Measurements from ENCODE around the gene STXBP6.

STXBP6 gene

DNA sequence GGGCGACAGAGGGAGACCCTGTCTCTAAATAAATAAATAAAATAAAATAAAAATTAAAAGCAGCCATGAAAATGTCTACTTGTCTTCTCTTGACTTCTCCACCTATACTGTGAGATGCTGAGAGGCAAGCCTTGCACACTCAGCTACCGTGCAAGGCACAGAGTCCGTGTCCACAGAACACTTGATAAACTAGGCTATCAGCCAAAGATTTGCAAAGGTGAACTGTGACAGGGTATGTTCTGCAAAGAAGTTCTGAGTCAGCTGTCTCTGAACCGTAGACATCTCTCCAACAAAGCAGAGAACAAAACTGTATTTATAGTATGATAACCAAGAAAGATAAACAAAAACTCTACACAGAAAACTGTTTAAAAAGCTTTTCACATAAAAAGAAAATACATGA, 35.5 kb downstream of the STXBP6 start:
- no peak for DNase-seq (ENCODE audit: low read depth)

DNA sequence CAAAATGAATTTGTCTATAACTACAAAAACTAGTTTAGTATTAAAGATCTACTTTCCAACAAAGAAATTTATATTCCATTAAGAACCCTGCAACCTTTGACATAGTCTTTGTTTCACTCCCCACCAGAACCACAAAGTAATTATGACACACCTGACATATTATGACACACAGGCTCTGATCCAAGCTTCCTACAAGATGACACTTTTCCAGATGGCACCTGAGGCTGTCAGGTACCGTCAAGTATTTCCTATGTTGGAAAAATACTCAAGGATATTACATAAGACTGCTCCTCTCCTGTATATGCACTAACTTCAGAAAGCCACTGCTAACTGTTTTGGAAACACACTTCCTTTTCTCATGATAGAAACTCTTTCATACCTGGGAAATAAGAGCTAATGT, 38.9 kb downstream of the STXBP6 start:
- DNase-seq (ENCODE audit: low read depth), result no peak

DNA sequence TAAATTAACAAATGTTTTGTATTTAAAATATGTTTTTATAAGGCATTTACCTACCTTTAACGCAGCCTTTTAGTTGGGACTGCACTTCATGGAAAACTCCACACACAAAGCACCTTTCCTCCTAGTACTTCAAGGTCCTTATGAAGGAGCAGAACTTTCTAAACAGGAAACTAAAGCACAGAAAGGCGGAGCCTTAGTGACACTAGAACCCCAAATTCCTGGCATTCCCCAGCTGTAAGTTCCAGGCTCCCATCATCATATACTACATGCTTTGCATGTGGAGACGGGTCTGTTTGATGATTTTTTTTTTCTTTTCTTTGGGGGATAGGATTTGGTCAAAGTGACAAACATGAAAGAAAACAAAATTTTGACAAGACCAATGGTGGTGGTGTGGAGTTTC, 39.5 kb downstream of the STXBP6 start:
- DNase-seq (ENCODE audit: low read depth), result no peak

DNA sequence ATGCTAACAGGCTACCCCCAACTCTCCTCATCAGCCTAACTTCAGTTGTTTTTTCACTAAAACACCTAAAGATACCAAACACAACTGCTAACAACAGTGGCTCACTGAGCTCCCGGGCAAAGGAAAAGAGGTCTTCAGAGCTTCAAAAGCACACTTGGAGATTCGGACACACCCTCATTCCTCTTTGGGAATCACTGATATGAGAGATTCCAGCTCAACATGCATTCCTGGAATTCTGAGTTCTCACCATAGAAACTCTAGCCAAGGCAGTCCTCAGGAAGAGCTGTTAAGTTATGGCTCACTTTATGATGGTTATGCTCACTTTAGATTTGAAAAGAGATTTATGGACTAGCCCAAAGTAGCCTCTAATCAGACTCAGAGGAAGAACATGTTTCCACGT, 40.1 kb downstream of the STXBP6 start:
- DNase-seq (ENCODE audit: low read depth), result no peak

DNA sequence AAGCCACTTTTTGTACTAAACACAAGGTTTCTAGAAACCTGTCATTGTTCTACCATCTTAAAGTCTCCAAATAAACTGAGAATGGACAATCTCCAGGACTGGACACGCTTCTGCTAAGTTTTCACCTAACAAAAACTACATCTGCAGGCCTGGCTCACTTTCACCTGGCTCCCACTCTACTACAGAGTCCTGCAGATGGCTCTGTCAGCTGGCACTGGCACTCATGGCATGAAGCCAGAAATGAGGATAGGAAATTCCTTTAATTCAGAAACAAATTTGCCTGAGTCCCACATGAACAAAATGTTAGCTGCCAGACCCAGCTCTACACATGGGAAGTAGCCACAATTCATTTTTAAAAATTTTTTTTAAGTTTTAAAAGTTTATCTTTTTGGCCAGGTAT, 42.1 kb downstream of the STXBP6 start:
- DNase-seq (ENCODE audit: low read depth), result no peak

DNA sequence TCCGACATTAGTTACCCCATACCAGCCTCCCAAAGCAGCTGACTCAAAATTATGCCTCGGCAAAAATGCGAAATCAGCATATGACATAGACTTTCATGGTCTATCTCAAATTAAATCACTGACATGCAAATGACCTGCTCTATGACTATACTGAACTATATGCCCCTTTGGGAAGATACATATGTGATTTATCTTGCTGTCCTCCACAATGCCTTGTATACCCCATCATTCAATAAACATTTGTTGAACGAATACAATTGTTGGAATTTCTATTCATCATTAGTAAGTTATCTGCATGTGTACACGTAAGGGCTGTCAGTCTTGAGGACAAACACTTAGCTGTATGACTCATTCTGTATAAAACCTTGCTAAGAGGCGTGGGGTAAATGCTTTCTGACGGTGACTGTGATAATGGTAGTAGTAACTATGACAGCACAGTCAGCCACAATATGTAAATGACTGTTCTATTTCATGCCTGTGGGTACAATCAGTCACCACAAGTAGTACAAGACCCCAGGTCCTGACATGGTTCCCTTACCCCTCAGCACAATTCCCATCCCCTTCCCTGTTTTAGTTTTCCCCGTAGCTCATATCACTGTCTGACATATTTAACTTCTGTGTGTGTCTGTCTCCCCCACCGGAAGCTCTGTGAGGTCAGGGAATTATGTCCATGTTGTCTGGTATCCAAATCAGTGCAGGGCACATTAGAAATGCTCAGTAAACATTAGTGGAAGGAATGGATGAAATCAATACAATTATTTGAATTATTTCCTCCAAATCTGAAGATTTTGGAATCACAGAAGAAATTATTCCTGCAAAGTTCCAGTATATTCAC, 42.8 kb downstream of the STXBP6 start:
- no peak for DNase-seq (ENCODE audit: low read depth)

DNA sequence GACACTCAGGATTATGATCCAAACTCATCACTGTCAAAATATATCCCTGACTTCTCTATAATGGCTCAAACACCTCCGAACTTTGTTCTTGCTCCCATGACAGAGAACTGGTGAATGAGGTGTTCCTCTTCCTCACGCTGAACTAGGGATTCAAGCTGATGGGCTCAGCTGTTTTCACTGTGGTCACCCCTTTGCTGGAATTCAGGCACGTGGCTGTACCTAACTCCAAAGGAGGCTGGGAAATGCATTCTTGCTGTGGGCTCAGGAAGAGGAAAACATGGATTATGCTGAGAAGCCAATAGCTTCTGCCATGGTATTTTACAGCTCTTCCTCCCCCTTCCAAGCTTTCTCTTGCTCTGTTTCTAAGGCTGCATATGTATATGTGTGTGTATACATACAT, 43.9 kb downstream of the STXBP6 start:
- DNase-seq (ENCODE audit: low read depth), result no peak

DNA sequence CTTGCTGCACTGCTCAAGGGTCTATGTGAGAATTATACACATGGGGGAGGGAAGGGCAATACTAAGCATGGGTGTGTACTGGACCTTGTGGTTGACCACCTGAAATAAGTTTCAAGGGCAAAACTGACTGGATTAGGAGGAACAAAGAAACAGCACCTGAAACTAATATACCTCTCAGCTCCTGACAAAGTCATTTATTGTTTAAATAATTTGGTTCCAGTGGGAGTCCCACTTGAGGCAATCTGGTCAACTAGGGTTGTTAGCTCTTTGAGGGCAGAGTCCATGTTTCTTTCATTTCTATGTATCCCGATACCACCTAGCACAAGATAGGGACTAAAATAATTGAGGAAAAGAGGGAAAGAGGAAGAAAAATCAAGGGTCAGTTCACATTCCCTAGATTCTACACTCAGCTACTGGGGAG, 45.5 kb downstream of the STXBP6 start:
- no peak for DNase-seq (ENCODE audit: low read depth)

DNA sequence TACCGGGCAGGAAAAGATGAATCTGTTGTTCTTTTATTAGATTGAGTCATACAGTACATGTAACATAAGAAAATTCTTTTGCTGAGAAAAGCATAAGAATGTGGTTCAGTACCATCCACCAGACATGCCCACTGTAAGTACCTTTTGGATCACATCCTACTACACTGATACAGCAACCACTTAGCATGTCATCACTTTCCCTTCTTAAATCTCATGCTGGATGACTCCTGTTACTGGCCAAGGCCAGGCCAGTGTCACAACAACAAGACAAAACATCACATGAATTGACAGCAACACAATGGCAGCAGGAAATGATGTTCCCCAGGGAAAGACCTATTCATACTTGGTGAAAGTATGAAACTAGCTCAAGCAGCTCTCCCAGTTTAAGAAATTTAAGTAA, 46.4 kb downstream of the STXBP6 start:
- no peak for DNase-seq (ENCODE audit: low read depth)

DNA sequence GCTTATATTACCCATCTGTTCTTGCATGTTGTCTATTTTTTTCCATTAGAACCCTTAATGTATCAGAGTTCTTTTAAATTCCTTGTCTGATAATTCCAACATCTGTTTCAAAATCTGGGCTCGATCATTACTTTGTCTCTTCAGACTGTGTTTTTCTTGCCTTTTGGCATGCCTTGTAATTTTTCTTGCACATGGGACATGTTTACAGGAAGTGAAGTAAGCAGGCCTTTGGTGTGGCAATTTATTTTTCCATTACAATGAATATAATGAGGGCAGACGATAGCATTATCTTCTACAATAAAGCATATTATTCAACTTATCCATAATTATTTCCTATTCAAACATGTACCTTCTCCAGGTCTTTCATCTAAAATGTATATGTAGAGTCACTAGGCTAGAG, 48.3 kb downstream of the STXBP6 start:
- no peak for DNase-seq (ENCODE audit: low read depth)

DNA sequence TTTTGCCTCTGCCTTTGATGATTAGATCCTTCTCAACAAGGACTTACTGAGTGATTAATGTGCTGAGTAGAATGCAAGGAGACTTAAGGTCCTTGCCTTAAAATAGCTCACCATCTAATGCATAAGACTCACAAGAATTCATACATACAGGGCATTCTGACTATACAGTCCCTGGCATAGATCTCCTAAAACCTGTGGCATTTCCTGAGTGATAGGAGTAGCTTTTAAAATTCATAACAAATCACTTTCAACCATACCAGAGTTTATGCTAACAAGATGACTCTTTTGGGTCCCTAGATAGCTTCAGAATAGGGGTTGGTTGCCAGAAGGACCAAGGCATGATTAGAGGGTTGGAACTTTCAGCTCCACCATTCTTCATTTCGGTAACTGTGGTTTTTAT, 48.8 kb downstream of the STXBP6 start:
- no peak for DNase-seq (ENCODE audit: low read depth)

DNA sequence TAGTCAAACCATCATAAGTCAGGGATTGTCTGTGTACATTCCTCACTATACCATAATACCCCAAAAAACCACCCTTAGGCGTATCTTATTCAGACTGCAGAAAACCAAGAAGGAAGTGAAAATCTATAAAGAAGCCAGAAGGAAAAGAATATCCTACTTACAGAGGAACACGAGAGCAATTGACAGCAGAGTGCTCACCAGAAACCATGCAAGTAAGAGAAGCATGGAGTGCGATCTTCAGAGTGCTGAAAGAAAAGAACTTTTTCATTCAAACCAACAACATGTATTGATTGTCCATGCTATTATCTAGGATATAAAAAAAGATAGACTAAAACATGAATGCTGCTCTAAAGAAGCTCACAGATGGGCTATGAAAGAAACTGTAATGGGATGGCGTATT, 50.8 kb downstream of the STXBP6 start:
- DNase-seq (ENCODE audit: low read depth), result no peak

DNA sequence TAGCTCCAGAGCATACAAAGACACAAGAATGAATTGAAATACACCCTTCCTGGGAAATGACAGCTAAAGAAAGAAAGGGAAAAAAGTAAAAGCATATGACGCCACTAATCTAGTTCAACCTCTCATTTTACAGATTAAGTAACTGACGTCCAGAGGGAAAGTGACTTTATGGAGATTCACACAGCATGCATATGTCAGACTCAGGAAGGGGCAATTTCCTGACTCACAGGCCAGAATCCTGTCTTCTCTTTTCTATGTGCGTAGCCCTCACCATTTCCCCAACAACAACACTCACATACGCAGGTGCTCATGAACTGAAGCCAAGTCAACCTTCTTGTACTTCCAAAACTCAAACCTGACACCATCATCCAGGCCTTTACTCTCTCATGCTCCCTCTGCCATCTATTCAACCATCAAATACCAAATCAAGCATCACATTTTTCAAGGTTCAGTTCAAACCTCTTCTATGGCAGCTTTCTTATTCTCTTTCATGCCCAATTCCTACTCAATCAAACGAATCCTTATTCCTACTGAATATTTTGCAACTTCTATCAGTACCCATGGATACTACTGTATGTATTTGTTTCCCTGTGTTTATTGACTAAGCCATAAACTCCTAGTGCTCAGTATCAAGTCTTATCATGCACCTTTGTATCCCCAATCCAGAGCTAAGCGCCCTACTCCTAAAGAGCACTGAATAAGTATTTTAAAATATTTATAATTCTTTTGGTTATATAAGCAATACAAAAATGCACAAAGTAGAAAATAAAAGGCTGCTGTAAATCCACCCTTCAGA, 52.8 kb downstream of the STXBP6 start:
- no peak for DNase-seq (ENCODE audit: low read depth)

DNA sequence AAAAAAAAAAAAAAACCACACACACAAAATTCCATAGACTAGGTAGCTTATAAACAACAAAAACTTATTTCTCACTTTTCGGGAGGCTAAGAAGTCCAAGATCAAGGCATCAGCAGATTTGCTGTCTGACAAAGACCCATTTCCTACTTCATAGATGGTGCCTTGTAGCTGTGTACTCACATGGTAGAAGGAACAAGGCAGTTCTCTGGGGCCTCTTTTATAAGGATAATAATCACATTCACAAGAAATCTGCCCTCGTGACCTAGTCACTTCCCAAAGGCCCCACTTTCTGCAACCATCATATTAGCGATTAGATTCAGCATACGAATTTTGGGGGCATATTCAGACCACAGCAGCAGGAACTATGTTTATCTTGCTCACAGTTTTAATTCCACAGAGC, 54.9 kb downstream of the STXBP6 start:
- DNase-seq (ENCODE audit: low read depth), result no peak

DNA sequence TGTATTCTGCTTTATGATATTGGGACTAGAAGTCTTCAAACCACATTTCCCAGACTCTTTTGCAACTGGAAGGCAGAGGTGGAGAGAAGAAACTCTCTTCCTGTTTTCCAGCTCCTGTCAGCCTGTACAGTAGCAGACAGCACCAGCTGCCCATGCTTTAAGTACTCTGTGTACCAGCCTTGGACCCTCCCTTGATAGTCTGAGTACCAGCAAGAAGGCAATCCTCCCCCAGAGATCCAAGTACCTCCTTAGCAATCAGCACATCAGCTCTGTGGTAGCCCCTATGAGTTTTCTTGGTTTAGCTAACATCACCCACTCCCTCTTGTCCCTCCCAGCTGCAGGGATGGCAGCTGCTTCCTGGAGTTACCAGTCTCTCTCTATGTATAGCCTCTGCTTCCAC, 56.3 kb downstream of the STXBP6 start:
- no peak for DNase-seq (ENCODE audit: low read depth)

DNA sequence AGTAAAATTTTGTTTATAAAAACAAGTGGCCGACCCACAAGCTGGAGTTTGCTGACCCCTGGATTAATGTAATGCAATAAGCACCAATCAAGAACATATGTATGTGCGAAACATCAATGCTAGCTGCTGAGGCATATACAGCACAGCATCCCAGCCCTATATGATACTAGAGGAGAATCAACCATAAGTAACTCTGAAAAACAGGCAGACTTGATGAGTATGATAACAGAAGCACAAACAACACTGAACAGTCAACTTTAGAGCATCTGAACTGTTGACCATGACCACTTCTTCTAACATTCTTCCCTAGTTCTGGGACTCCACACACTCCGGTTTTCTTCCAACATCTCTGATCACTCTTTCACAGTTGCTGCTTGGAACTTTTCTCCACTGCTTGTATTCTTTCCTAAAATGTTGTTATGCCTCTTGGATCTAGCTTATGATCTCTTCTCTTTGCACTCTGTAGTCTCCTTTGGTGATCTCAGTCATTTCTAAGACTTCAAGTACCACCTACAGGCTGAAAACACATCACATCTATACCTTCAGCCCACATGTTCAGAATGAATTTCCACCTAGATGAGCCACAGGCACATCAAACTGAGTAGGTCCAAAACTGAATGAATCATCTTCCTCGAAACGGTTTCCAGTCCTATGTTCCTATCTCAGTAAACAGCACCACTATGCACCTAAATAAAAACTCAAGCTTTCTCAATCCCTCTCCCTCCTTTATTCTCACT, 57.2 kb downstream of the STXBP6 start:
- no peak for DNase-seq (ENCODE audit: low read depth)

DNA sequence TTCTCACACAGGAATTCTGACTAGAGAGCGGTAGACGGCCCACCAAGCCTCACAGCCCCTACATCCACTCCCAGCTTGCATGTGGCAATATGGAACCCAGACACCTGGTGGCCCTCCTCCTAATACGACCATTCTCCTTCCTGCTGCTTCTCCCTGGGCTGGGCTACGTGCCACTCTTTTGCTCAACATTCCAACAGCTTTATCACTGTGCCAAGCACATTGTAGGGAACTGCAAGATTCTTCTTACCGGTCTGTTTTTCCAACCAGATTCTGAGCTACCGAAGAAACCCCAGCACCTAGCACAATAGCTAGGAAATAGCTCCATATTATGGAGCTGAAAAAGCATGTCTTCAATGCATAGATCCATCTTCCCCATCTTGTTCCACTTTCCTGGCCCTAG, 58.1 kb downstream of the STXBP6 start:
- no peak for DNase-seq (ENCODE audit: low read depth)

DNA sequence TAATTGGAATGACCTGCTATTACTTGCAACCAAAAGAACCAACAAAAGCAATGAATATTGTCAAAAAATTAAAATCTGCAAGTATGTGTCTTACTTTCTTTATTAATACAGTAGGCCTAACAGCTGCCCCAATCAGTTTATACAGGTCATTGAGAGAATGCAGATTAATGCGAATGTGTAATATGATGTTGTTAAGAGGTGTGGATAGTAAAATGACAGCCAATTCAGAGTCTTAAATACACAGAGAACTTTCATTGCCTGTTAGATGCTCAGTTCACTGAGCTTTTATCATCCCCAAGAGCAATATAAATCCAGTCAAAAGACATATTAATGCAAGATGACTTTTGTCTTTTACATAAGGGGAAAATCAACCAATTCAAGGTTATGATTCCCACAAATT, 58.7 kb downstream of the STXBP6 start:
- no peak for DNase-seq (ENCODE audit: low read depth)

DNA sequence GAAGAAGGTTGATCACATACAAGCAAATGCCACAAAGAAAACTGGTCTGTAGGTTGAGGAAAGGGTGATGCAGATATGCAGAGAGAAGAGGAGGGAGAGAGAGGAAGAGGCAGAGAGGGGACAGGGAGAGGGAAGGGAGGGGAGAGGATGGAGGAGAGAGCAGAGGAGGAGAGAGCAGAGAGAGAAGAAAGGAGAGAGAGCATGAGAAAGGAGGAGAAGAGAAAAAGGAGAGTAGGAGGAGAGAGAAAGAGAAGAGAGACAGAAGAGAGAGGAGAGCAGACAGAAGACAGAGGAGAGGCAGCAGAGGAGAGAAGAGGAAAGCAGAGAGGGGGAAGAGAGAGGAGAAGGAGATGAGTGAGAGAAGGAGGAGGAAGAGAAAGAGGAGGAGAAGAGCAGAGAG, 59.2 kb downstream of the STXBP6 start:
- DNase-seq (ENCODE audit: low read depth), result no peak

DNA sequence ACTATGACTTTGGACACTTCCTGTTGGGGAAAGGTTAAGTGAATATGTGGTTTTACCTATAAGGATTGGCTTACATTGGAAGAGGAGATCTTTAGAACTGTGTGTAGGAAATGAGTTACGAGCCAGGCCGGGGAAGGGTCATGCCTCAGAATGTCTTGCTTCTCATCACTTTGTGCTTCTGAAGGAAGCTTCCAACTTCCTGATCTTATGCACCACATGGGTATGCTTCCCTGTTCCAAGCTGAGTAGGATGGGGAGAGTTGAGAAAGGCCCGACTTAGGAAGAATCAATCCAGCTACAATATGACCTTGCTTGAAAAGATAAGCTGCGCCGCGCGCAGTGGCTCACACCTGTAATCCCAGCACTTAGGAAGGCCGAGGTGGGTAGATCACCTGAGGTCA, 59.9 kb downstream of the STXBP6 start:
- DNase-seq (ENCODE audit: low read depth), result no peak

DNA sequence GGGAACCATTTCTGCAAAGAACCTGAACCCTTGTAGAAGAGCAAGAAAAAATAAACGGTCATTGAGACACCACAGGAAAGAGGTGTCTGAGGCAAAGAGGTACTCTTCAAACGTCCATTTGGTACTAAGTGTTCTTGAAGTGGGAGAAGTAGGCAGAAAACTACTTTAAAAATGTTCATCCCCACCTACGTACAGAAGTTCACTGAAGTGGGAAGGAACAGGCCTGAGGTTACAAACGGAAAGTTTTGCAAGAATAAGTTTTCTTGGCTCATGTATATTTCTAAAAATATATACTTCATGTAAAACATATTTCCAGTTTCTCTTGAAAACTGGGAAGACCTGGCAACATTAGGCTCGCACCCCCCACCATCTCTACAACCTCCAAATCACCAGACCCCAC, 61.2 kb downstream of the STXBP6 start:
- no peak for DNase-seq (ENCODE audit: low read depth)

DNA sequence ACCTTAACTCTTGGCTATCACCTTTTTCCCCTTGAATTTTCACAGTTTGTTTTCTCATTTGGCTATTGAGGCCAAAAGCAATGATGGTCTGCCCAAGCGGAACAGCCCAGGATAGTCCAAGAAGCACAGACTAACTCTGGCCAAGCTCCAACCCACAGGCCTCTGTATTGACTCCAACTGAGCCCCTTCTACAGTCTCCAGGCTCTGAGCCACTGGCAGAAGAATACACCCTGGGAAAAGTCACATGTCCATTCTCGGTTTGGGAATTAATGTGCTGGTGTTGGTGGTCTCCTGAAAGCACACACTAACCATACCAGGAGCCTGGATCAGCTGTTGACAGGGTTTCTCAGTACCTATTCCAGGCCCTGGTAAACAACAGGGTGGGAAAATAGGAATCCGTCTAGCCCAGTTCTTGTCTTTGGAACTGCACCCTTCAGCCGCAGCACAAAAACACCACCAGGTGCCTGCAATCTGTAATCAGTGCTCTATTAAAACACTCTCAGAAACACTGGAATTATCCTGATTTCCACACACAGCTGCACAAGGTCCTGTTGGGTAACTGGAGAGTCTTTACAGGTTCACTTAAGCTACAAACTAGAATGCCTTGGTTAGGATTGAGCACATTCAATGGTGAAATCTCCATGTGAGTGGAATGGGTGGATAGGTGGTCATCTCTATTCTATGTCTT, 63.6 kb downstream of the STXBP6 start:
- DNase-seq (ENCODE audit: low read depth), result no peak

All from activated T-cell treated with anti-CD3 and anti-CD28 coated beads for 1 hour (primary cell).